GM13977 (cell line): ENCODE results near the gene CD207.

Experiments
- DNase-seq: peaks from one replicate; pipeline ENCODE4 v3.0.0; 2012; ENCODE audit warnings: low spot score
- in situ Hi-C: fragments of 300-500 bp; cut with MboI; formaldehyde crosslinking; loops from one replicate; pipeline ENCODE4 v1.12.0; 2022; ENCODE audit warnings: low sequenced_read_pairs, low pct_unique_long_range_greater_than_20kb, mixed read lengths, inconsistent platforms; ENCODE audit not compliant: unreplicated experiment
- TF ChIP-seq, protein P1 (sequence below): IDR thresholded peaks from 2 replicates; pipeline ENCODE4 v1.5.1; 2012; ENCODE audit warnings: mild to moderate bottlenecking, control low read depth; ENCODE audit not compliant: insufficient read depth; ENCODE audit errors: extremely low read depth, missing control alignments

The CD207 gene

DNA sequence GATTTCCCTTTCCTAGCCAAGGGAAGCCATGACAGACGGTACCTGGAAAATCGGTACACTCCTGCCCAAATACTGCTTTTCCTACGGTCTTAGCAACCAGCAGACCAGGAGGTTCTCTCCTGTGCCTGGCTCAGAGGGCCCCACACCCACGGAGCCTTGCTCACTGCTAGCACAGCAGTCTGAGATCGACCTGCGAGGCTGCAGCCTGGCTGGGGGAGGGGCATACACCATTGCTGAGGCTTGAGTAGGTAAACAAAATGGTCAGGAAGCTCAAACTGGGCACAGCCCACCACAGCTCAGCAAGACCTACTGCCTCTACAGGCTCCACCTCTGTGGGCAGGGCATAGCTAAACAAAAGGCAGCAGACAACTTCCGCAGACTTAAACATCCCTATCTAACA lies 6.8 kb upstream of the CD207 start:
- in situ Hi-C loops, result no loop called here
- TF ChIP-seq, protein P1, sequence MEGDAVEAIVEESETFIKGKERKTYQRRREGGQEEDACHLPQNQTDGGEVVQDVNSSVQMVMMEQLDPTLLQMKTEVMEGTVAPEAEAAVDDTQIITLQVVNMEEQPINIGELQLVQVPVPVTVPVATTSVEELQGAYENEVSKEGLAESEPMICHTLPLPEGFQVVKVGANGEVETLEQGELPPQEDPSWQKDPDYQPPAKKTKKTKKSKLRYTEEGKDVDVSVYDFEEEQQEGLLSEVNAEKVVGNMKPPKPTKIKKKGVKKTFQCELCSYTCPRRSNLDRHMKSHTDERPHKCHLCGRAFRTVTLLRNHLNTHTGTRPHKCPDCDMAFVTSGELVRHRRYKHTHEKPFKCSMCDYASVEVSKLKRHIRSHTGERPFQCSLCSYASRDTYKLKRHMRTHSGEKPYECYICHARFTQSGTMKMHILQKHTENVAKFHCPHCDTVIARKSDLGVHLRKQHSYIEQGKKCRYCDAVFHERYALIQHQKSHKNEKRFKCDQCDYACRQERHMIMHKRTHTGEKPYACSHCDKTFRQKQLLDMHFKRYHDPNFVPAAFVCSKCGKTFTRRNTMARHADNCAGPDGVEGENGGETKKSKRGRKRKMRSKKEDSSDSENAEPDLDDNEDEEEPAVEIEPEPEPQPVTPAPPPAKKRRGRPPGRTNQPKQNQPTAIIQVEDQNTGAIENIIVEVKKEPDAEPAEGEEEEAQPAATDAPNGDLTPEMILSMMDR, result no peak
- DNase-seq, result no peak

- no peak for DNase-seq
- in situ Hi-C loops, result no loop called here
- TF ChIP-seq, protein P1, result no peak
These were observed 2.6 kb upstream of the CD207 start for GRCh38 chr2:70837980-70838925.

GRCh38 chr2:70834881-70835280 lies 735 bp downstream of the CD207 start:
- no peak for DNase-seq
- in situ Hi-C loops, result no loop called here
- TF ChIP-seq, protein P1, result no peak

GRCh38 chr2:70834106-70834505 lies 1.5 kb downstream of the CD207 start:
- in situ Hi-C loops, result no loop called here
- DNase-seq, result no peak
- TF ChIP-seq, protein P1, result no peak

DNA sequence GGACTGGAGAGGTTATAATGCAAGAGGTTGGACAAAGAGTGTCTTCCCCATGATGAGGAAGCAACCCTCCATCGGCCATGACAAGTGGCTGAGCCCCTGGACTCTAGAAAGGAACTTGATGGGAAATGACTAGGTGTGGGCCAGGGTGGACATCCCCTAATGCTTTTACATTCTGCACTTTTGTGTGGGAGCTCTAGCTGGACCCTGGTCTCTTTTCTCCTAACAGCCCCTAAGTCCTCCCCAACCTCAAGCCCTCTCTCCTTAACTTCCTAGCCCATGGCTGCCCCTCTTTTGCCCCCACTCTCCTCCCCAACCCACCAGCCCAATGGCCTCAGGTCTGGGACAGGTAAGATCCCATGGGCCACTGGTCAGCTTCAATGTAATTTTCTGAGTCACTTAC lies 2.4 kb downstream of the CD207 start:
- in situ Hi-C loops, result no loop called here
- TF ChIP-seq, protein P1, result no peak
- DNase-seq, result no peak

DNA sequence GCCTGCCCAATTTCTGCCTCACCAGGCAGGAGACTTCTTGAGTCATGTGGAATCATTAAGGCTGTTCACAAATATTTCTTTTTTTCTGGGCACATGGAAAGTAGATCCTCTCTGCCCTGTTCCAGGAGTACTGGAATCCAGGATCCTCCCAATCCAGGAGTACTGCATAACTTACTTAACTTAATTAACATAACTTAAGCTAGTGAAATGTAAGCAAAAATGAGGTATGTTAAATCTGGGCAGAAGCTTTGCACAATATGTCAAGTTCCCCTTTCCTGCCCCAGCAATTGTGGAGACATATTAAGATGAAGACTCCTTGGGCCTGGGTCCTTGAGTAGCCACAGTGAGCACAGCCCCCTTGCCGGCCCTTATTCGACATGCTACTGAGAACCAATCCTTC lies 3.2 kb downstream of the CD207 start:
- in situ Hi-C loops, result no loop called here
- TF ChIP-seq, protein P1, result no peak
- DNase-seq, result no peak
